H9 (cell line): ENCODE measurements around the gene TRAPPC8. TPM values are rescaled to one million over a fixed set of nuclear protein-coding genes. Genes with fewer than 3 reads are reported as not detected.

Experiments
- DNase-seq: peaks from one replicate; pipeline ENCODE4 v3.0.0-alpha.2; 2017
- H2AFZ ChIP-seq: one replicate; pipeline ENCODE4 v1.6.1; 2013; ENCODE audit warnings: mild to moderate bottlenecking, low read length, control low read depth, moderate library complexity
- H2AK5ac ChIP-seq: 2 replicates; pipeline ENCODE4 v1.6.1; 2013; ENCODE audit warnings: low read length, control low read depth, mixed read lengths; ENCODE audit not compliant: insufficient read length
- H2BK120ac ChIP-seq: one replicate; pipeline ENCODE4 v1.6.1; 2013; ENCODE audit warnings: low read depth, mild to moderate bottlenecking, low read length, control low read depth, inconsistent platforms; ENCODE audit not compliant: poor library complexity, severe bottlenecking
- H2BK12ac ChIP-seq: 2 replicates; pipeline ENCODE4 v1.6.1; 2013; ENCODE audit warnings: low read length, control low read depth, mixed read lengths, low read depth; ENCODE audit not compliant: insufficient read length
- H2BK15ac ChIP-seq: 2 replicates; pipeline ENCODE4 v1.6.1; 2013; ENCODE audit warnings: low read depth, low read length, control low read depth
- H2BK20ac ChIP-seq: one replicate; pipeline ENCODE4 v1.6.1; 2013; ENCODE audit warnings: low read depth, mild to moderate bottlenecking, low read length, control low read depth, inconsistent platforms; ENCODE audit not compliant: poor library complexity, severe bottlenecking
- H2BK5ac ChIP-seq: 2 replicates; pipeline ENCODE4 v1.6.1; 2013; ENCODE audit warnings: low read length, control low read depth, mixed read lengths; ENCODE audit not compliant: insufficient read length
- H3K14ac ChIP-seq: 2 replicates; pipeline ENCODE4 v1.6.1; 2013; ENCODE audit warnings: low read length, control low read depth; ENCODE audit not compliant: insufficient read depth
- H3K18ac ChIP-seq: 2 replicates; pipeline ENCODE4 v1.6.1; 2013; ENCODE audit warnings: low read depth, mild to moderate bottlenecking, mixed read lengths, low read length, control low read depth; ENCODE audit not compliant: insufficient read length
- H3K23ac ChIP-seq: 2 replicates; pipeline ENCODE4 v1.6.1; 2013; ENCODE audit warnings: low read length, control low read depth, mixed read lengths, low read depth; ENCODE audit not compliant: insufficient read length
- H3K23me2 ChIP-seq: 2 replicates; pipeline ENCODE4 v1.6.1; 2013; ENCODE audit warnings: low read depth, mild to moderate bottlenecking, mixed read lengths, low read length, control low read depth; ENCODE audit not compliant: insufficient read length, poor library complexity, severe bottlenecking
- H3K27ac ChIP-seq: 2 replicates; pipeline ENCODE4 v1.5.1; 2013; ENCODE audit warnings: low read length, control low read depth, mixed read lengths, low read depth; ENCODE audit not compliant: insufficient read length
- H3K27me3 ChIP-seq: 2 replicates; pipeline ENCODE4 v1.6.1; 2013; ENCODE audit warnings: low read length, control low read depth, inconsistent platforms; ENCODE audit not compliant: insufficient read depth
- H3K4ac ChIP-seq: 2 replicates; pipeline ENCODE4 v1.6.1; 2013; ENCODE audit warnings: low read depth, mild to moderate bottlenecking, control low read depth, inconsistent platforms, low read length, moderate library complexity
- H3K4me1 ChIP-seq: 2 replicates; pipeline ENCODE4 v1.6.1; 2013; ENCODE audit warnings: low read length, control low read depth, inconsistent platforms; ENCODE audit not compliant: insufficient read depth
- H3K4me2 ChIP-seq: 2 replicates; pipeline ENCODE4 v1.6.1; 2013; ENCODE audit warnings: low read length, control low read depth, mixed read lengths; ENCODE audit not compliant: insufficient read length, insufficient read depth
- H3K56ac ChIP-seq: 2 replicates; pipeline ENCODE4 v1.6.1; 2013; ENCODE audit warnings: low read depth, mild to moderate bottlenecking, mixed read lengths, low read length, control low read depth; ENCODE audit not compliant: insufficient read length
- H3K79me1 ChIP-seq: 2 replicates; pipeline ENCODE4 v1.6.1; 2013; ENCODE audit warnings: low read depth, mild to moderate bottlenecking, moderate library complexity, low read length, control low read depth, inconsistent platforms; ENCODE audit not compliant: insufficient read depth, poor library complexity, severe bottlenecking
- H3K79me2 ChIP-seq: 2 replicates; pipeline ENCODE4 v1.6.1; 2013; ENCODE audit warnings: low read length, control low read depth, inconsistent platforms; ENCODE audit not compliant: insufficient read depth
- H3K9ac ChIP-seq: 2 replicates; pipeline ENCODE4 v1.6.1; 2013; ENCODE audit warnings: low read length, control low read depth, mixed read lengths; ENCODE audit not compliant: insufficient read length; ENCODE audit errors: extremely low read depth
- H3K9me3 ChIP-seq: one replicate; pipeline ENCODE4 v1.6.1; 2013; ENCODE audit warnings: low read depth, low read length, inconsistent platforms; ENCODE audit not compliant: control insufficient read depth
- H3T11ph ChIP-seq: one replicate; pipeline ENCODE4 v1.6.1; 2013; ENCODE audit warnings: mild to moderate bottlenecking, low read length, control low read depth, inconsistent platforms
- H4K20me1 ChIP-seq: one replicate; pipeline ENCODE4 v1.6.1; 2013; ENCODE audit not compliant: control insufficient read depth, insufficient read length, insufficient read depth
- H4K5ac ChIP-seq: 2 replicates; pipeline ENCODE4 v1.6.1; 2013; ENCODE audit warnings: low read depth, mild to moderate bottlenecking, mixed read lengths, low read length, control low read depth; ENCODE audit not compliant: insufficient read length
- H4K8ac ChIP-seq: replicated peaks from 2 replicates; pipeline ENCODE4 v1.6.1; 2013; ENCODE audit warnings: low read length, control low read depth, mixed read lengths, low read depth; ENCODE audit not compliant: insufficient read length
- H4K91ac ChIP-seq: 2 replicates; pipeline ENCODE4 v1.6.1; 2013; ENCODE audit warnings: low read depth, mild to moderate bottlenecking, moderate library complexity, mixed read lengths, low read length, control low read depth; ENCODE audit not compliant: insufficient read length
- H3K27ac Mint-ChIP-seq, 3 experiments: 2 replicates in 2 of 3; 3 replicates in 1 of 3; pipeline ENCODE4 v1.8.0; 2020 to 2021; ENCODE audit warnings: mixed read lengths in 3 of 3, mild to moderate bottlenecking in 1 of 3, moderate library complexity in 1 of 3
- H3K27me3 Mint-ChIP-seq: 2 replicates; pipeline ENCODE4 v1.8.0; 2021; ENCODE audit warnings: low read depth, mild to moderate bottlenecking, moderate library complexity, mixed read lengths
- H3K36me3 Mint-ChIP-seq, 3 experiments: 2 replicates in 2 of 3; 3 replicates in 1 of 3; pipeline ENCODE4 v1.8.0; 2020 to 2021; ENCODE audit warnings: low read depth in 3 of 3, mixed read lengths in 3 of 3; ENCODE audit not compliant: insufficient read depth in 1 of 3
- H3K4me1 Mint-ChIP-seq, 2 experiments: 2 replicates each; pipeline ENCODE4 v1.8.0; 2020; ENCODE audit warnings: mixed read lengths in 2 of 2
- H3K4me3 Mint-ChIP-seq, 2 experiments: 2 replicates in 1 of 2; 3 replicates in 1 of 2; pipeline ENCODE4 v1.8.0; 2020 to 2021; ENCODE audit warnings: mild to moderate bottlenecking in 2 of 2, mixed read lengths in 2 of 2, moderate library complexity in 1 of 2
- H3K9me3 Mint-ChIP-seq, 2 experiments: 2 replicates in 1 of 2; 3 replicates in 1 of 2; pipeline ENCODE4 v1.8.0; 2020; ENCODE audit warnings: mild to moderate bottlenecking in 2 of 2, mixed read lengths in 2 of 2, moderate library complexity in 1 of 2
- WGBS: extraction: QIAGEN DNeasy Blood & Tissue Kit; methylation state at CpG from one replicate; pipeline ENCODE4 v1.1.7; 2013; ENCODE audit warnings: missing lambda C conversion rate, low lambda C conversion rate, mixed read lengths; ENCODE audit not compliant: insufficient read length; ENCODE audit errors: extremely low coverage; 5-methylcytosine and 5-hydroxymethylcytosine counted together
- total RNA-seq: library from RNA; stranded (reverse); gene quantifications from 2 replicates; pipeline ENCODE4 v1.2.1, GENCODE V29; 2021
- TF ChIP-seq, protein P1 (sequence below): fragments of 200-600 bp; sonication (generic); conservative IDR thresholded peaks from 3 replicates; pipeline ENCODE4 v1.8.0; 2021; ENCODE audit warnings: antibody characterized with exemption, mild to moderate bottlenecking

TRAPPC8 gene
- total RNA-seq, 1 experiment from 2014 or later, result 40.4 TPM

DNA sequence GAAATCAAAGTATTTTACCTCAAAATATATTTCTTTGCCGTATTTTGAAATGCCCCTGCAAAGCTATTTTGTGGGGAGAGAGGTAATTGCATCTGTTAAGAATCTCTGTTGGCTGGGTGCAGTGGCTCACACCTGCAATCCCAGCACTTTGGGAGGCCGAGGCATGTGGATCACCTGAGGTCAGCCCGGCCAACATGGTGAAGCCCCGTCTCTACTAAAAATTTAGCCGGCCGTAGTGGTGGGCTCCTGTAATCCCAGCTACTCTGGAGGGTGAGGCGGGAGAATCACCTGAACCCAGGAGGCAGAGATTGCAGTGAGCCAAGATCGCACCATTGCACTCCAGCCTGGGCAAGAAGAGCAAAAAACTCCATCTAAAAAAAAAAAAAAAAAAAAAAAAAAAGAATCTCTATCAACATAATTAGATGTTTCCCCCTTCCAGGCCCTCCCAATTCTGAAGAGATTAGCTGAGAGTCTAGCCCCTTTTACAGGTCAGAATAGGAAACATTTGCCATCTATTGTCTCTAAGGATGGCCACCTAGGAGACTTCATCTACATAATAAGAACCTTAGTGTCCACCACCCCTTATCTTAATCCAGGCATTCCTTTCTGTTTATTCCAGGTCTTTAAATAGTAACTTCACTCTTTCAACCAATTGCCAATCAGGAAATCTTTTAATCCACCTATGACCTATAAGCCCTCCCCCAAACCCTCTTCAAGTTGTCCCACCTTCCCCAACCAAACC lies 3.5 kb upstream of the TRAPPC8 start:
- H3T11ph ChIP-seq, result no peak overlapping the region
- H3K27ac Mint-ChIP-seq, result peak overlapping the region; percentile 76 to 96 (median 94)
- H3K36me3 Mint-ChIP-seq, result peaks cover 2 to 15% (median 5%) of the 10 kb centered on the region in 3 experiments; a peak in 6 of 7 replicates
- H3K27me3 ChIP-seq, result no peaks in the 10 kb centered on the region
- peaks cover 12 to 16% of the 10 kb centered on the region in 2 experiments for H3K9me3 Mint-ChIP-seq
- H4K8ac ChIP-seq, result no peak overlapping the region
- no peak overlapping the region for H2BK5ac ChIP-seq
- H3K23me2 ChIP-seq, result peaks cover 13% of the 10 kb centered on the region
- no peaks in the 10 kb centered on the region for H3K27me3 Mint-ChIP-seq
- H2BK120ac ChIP-seq, result no peak overlapping the region
- peak overlapping the region; percentile 49 for H3K27ac ChIP-seq
- H3K18ac ChIP-seq, result no peak overlapping the region
- no peak overlapping the region for H2BK12ac ChIP-seq
- no peak overlapping the region for H3K9ac ChIP-seq
- H3K14ac ChIP-seq, result no peak overlapping the region
- peak; percentile 58 for DNase-seq
- H4K91ac ChIP-seq, result no peak overlapping the region
- no peak overlapping the region for H3K4me2 ChIP-seq
- H3K4me1 ChIP-seq, result peaks cover 4% of the 10 kb centered on the region; the same call in 1 of the 2 replicates
- H2AK5ac ChIP-seq, result no peak overlapping the region
- TF ChIP-seq, protein P1, sequence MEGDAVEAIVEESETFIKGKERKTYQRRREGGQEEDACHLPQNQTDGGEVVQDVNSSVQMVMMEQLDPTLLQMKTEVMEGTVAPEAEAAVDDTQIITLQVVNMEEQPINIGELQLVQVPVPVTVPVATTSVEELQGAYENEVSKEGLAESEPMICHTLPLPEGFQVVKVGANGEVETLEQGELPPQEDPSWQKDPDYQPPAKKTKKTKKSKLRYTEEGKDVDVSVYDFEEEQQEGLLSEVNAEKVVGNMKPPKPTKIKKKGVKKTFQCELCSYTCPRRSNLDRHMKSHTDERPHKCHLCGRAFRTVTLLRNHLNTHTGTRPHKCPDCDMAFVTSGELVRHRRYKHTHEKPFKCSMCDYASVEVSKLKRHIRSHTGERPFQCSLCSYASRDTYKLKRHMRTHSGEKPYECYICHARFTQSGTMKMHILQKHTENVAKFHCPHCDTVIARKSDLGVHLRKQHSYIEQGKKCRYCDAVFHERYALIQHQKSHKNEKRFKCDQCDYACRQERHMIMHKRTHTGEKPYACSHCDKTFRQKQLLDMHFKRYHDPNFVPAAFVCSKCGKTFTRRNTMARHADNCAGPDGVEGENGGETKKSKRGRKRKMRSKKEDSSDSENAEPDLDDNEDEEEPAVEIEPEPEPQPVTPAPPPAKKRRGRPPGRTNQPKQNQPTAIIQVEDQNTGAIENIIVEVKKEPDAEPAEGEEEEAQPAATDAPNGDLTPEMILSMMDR, result no peak
- no CpG with 5 or more reads among the region's 8 CpGs for WGBS
- H3K4ac ChIP-seq, result no peak overlapping the region
- H4K5ac ChIP-seq, result no peak overlapping the region
- H2BK20ac ChIP-seq, result no peak overlapping the region
- no peak overlapping the region for H3K23ac ChIP-seq
- no peaks in the 10 kb centered on the region for H4K20me1 ChIP-seq
- no peak overlapping the region for H2BK15ac ChIP-seq
- no peak overlapping the region for H2AFZ ChIP-seq
- peak overlapping the region; percentile 21 to 71; a peak in 4 of 5 replicates for H3K4me3 Mint-ChIP-seq
- H3K4me1 Mint-ChIP-seq, result peaks cover 43 to 52% of the 10 kb centered on the region in 2 experiments
- H3K79me1 ChIP-seq, result no peaks in the 10 kb centered on the region
- H3K9me3 ChIP-seq, result no peaks in the 10 kb centered on the region
- H3K79me2 ChIP-seq, result peaks cover 10% of the 10 kb centered on the region; the same call in 1 of the 2 replicates
- H3K56ac ChIP-seq, result no peak overlapping the region
